ENCODE results near the gene VENTX.

Gene VENTX

GRCh38 chr10:133270204-133270603 lies 32.5 kb downstream of the VENTX start:
- no peak for DNase-seq (ENCODE audit: insufficient read length, low spot score)
- FAIRE-seq: no peak

DNA sequence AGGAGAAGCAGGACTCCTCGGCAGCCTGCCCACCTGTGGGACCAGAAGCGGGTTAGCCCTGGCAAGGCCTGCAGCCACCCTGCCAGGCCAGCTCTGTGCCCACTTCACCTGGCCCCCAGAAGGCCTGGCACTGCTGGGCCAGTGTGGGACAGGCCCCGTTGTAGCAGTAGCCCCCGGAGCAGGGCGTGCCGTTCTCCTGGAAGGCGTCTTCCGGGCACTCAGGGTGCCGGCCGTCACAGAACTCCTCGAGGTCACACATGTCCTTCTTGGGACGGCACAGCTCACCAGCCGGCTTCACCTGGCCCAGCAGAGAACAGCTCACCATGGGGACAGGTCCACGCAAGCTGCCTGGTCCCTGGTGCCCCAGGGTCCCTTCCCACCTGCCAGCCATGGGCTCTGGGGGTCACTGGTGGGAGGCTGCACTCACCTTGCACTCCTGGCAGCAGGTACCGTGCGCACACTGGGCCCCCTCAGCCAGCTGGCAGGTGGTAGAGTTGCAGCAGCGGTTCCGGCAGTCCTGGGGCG lies 33.2 kb downstream of the VENTX start:
- FAIRE-seq (no peak), DNase-seq (ENCODE audit: insufficient read length, low spot score) (no peak)
- TF ChIP-seq, protein P1, sequence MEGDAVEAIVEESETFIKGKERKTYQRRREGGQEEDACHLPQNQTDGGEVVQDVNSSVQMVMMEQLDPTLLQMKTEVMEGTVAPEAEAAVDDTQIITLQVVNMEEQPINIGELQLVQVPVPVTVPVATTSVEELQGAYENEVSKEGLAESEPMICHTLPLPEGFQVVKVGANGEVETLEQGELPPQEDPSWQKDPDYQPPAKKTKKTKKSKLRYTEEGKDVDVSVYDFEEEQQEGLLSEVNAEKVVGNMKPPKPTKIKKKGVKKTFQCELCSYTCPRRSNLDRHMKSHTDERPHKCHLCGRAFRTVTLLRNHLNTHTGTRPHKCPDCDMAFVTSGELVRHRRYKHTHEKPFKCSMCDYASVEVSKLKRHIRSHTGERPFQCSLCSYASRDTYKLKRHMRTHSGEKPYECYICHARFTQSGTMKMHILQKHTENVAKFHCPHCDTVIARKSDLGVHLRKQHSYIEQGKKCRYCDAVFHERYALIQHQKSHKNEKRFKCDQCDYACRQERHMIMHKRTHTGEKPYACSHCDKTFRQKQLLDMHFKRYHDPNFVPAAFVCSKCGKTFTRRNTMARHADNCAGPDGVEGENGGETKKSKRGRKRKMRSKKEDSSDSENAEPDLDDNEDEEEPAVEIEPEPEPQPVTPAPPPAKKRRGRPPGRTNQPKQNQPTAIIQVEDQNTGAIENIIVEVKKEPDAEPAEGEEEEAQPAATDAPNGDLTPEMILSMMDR (IDR thresholded peaks at IDR 0.05; ENCODE audit: insufficient read depth, missing control alignments): no peak

More at GRCh38 chr10:133270204-133270603, 32.5 kb downstream of the VENTX start:
- TF ChIP-seq, protein P1 (IDR thresholded peaks at IDR 0.05; ENCODE audit: insufficient read depth, missing control alignments): no peak

DNA sequence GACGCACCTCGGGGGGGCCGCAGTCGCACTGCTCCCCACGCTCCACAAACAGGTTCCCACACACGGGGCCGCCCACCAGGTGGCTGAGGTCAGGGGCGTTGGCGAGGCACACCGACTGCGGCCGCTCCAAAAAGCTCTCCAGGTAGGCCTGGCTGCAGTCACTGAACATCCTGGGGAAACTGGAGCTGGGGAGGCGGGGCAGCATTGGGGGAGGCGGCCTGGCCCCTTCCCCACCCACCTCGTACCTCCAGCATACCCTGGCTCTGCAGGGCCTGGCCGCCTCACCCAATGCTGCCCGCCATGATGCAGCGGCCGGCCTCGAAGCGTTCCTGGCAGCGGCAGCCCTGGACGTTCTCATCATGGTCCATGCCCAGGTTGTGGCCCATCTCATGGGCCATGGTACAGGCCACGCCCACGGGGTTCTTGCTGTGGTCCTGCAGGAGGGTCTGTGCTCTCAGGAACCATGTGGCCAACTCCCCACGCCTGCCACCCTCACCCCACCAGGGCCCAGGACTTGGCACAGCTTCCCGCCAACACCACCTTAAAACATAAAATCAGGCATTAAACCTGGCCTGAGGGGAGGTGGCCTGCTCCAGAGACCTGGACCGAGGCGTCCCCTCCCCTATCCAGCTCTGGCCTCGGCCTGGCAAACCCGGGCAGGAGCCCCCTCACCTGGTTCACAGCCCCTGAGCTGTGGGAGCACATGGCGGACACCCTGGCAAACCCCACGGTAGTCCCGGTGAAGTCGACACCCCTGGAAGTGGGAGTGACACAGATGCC lies 34.1 kb downstream of the VENTX start:
- DNase-seq (ENCODE audit: insufficient read length, low spot score) (no peak), FAIRE-seq (no peak)
- TF ChIP-seq, protein P1 (IDR thresholded peaks at IDR 0.05; ENCODE audit: insufficient read depth, missing control alignments): no peak

- DNase-seq (ENCODE audit: insufficient read length, low spot score) (no peak), FAIRE-seq (no peak)
- TF ChIP-seq, protein P1 (IDR thresholded peaks at IDR 0.05; ENCODE audit: insufficient read depth, missing control alignments): no peak
Measured at GRCh38 chr10:133272301-133272963, 34.8 kb downstream of the VENTX start.

GRCh38 chr10:133272964-133273420 lies 35.3 kb downstream of the VENTX start:
- FAIRE-seq (no peak), DNase-seq (ENCODE audit: insufficient read length, low spot score) (no peak)
- TF ChIP-seq, protein P1 (IDR thresholded peaks at IDR 0.05; ENCODE audit: insufficient read depth, missing control alignments): no peak

DNA sequence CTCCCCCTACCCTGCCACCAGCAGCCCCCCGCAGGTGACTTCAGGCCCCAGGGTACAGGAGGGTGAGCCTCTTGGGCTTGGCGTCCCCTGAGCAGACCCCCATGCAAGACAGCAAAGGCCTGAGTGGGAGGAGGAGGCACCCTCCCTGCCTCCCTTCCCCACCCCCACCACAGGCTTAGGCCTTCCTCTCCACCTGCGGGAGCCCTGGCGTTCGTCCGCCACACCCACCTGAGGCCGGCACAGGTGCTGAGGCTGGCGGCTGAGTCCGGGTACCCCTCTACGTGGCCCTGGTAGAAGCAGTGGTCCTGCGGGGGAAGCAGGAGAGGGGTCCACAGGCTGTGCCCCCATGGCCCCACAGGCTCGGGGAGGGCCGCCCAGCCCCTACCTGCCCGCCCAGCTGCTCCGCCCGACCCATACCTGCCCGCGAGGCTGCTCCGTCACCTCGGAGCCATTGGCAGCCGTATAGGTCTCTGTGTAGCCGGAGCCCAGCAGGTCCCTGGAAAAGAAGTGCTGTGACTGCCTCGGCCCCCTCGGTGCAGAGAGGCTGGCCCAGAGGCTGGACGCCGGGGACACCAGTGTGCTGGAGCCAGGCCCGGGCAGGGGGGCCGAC lies 36.0 kb downstream of the VENTX start:
- TF ChIP-seq, protein P1 (IDR thresholded peaks at IDR 0.05; ENCODE audit: insufficient read depth, missing control alignments): no peak
- no peak for DNase-seq (ENCODE audit: insufficient read length, low spot score)
- no peak for FAIRE-seq
